ENCODE results near the gene RFX7. TPM values are rescaled to one million over a fixed set of nuclear protein-coding genes. Genes with fewer than 3 reads are reported as not detected.
A peak's percentile ranks its signal among the peaks of the same experiment; 100 is the strongest.

RFX7 gene
- polyA plus RNA-seq, 6 donors from 2014 or later = 1.4 to 5.4 (median 3.8) TPM

DNA sequence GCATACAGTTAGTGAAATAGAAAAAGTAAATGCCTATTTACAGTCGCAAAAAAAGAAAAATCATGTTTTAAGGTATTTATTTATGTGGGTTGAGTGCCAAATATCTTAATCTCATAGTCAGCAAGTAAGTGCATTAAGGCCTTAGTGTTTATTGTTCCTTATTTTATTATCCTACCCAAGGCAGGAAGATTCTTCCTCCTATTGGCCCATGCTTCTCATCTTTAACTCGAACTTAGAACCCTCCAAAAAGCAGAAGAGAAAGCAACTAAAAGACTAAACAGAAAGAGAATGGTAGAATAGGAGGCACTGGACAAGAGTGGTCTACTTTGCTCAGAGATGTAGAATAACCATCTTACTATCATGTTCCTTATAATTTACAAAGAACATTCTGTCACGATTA is 7.5 kb downstream of the RFX7 start:
- Mint-ChIP-seq H3K27me3 (no peaks in the 10 kb centered on the region), H3K36me3 (peaks cover 34 to 35% of the 10 kb centered on the region in 2 donors), H3K4me3 (peak overlapping the region in 1 of 8 donors; percentile 9), H3K27ac (peak overlapping the region in 3 of 6 donors; percentile 6 to 64 (median 56)), H3K9me3 (peaks cover 9 to 39% (median 30%) of the 10 kb centered on the region in 7 donors), H3K4me1 (peaks cover 18 to 37% (median 22%) of the 10 kb centered on the region in 3 donors)
- peak; percentile 73 to 74 for ATAC-seq (ENCODE audit: low read depth in 2 of 2)
- no peak for DNase-seq

DNA sequence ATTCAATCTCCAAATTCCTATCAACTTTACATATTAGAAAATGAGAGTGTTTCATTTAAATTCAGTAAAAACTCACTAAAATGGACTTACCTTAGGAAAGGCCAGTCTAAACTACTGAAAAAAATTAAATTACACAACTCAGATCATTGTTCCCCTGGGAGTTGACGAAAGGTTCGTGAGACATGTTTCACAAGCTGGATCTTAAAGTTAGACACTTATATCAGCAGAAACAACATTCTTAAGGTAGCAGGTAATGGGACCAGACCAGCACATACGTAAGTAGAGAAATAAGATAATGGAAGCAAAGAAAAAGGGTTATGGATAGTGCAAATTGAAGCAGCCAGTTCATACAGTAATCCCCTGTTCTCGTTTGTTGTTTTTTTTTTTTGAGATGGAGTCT is 8.9 kb downstream of the RFX7 start:
- H3K4me1 Mint-ChIP-seq = peaks cover 18 to 33% (median 22%) of the 10 kb centered on the region in 3 donors
- no peak for DNase-seq
- H3K9me3 Mint-ChIP-seq = peaks cover 9 to 53% (median 42%) of the 10 kb centered on the region in 7 donors
- H3K27ac Mint-ChIP-seq = peak overlapping the region in 1 of 6 donors; percentile 6
- H3K4me3 Mint-ChIP-seq = no peak overlapping the region
- peaks cover 42 to 46% of the 10 kb centered on the region in 2 donors for H3K36me3 Mint-ChIP-seq
- no peak for ATAC-seq (ENCODE audit: low read depth in 2 of 2)
- no peaks in the 10 kb centered on the region for H3K27me3 Mint-ChIP-seq

DNA sequence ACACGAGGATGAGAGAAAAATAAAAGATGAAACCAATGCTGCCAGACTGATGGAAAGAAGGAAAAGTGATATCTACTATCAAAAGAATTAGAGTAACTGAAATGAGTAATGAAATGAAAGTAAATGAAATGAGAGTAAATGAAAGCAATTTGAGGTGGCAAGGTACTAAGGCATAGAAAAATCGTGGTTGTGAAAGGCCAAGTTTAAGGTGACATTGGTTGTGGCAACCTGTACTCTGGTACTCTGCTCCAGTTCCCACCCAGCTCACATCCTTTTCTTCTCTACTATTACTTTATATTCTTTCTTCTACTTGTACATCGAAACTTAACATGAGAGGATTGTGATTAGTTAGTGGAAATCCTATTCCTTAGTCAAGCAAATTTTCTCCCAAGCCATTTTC is 10.1 kb downstream of the RFX7 start:
- ATAC-seq (ENCODE audit: low read depth in 2 of 2) (no peak), DNase-seq (no peak)
- H3K4me3 Mint-ChIP-seq = peak overlapping the region in 1 of 8 donors; percentile 24
- H3K4me1 Mint-ChIP-seq = peaks cover 18 to 28% (median 22%) of the 10 kb centered on the region in 3 donors
- no peaks in the 10 kb centered on the region for H3K27me3 Mint-ChIP-seq
- H3K9me3 Mint-ChIP-seq = peaks cover 9 to 62% (median 46%) of the 10 kb centered on the region in 7 donors
- H3K36me3 Mint-ChIP-seq = peaks cover 42 to 47% of the 10 kb centered on the region in 2 donors
- no peak overlapping the region for H3K27ac Mint-ChIP-seq

DNA sequence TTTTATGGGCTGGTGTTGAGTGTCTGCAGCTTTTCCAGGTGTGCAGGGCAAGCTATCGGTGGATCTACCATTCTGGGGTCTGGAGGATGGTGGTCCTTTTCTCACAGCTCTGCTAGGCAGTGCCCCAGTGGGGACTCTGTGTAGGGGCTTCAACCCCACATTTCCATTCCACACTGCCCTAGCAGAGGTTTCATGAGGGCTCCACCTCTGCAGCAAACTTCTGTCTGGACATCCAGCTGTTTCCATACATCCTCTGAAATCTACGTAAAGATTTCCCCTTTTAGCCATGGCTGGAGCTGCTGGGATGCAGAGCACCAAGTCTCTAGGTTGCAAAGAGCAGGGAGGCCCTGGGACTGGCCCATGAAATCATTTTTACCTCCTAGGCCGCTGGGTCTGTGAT is 11.6 kb downstream of the RFX7 start:
- H3K4me3 Mint-ChIP-seq = peak overlapping the region in 1 of 8 donors; percentile 25
- no peak for ATAC-seq (ENCODE audit: low read depth in 2 of 2)
- H3K27me3 Mint-ChIP-seq = no peaks in the 10 kb centered on the region
- peaks cover 52 to 54% of the 10 kb centered on the region in 2 donors for H3K36me3 Mint-ChIP-seq
- H3K27ac Mint-ChIP-seq = peak overlapping the region in 2 of 6 donors; percentile 37 to 42
- H3K9me3 Mint-ChIP-seq = peaks cover 14 to 73% (median 60%) of the 10 kb centered on the region in 7 donors
- no peak for DNase-seq
- H3K4me1 Mint-ChIP-seq = peaks cover 12 to 22% (median 19%) of the 10 kb centered on the region in 3 donors

DNA sequence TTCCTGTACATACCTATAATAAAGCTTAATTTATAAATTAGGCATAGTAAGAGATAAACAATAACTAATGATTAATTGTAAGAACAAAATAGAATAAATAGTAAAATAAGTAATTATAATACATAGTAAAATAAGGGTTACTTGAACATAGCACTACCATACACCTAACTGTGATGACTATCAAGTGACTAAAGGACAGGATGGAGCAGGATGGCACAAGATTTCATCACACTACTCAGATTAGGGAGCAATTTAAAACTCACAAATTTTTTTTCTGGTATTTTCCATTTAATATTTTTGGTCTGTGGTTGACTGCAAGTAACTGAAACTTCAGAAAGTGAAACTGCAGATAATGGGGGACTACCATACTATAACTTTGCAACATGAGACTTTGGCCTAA is 14.8 kb downstream of the RFX7 start:
- Mint-ChIP-seq H3K4me1 (peaks cover 1 to 8% (median 5%) of the 10 kb centered on the region in 3 donors), H3K9me3 (peaks cover 14 to 74% (median 65%) of the 10 kb centered on the region in 7 donors), H3K4me3 (no peak overlapping the region), H3K27ac (no peak overlapping the region), H3K27me3 (no peaks in the 10 kb centered on the region), H3K36me3 (peaks cover 40 to 42% of the 10 kb centered on the region in 2 donors)
- ATAC-seq (ENCODE audit: low read depth in 2 of 2) (no peak), DNase-seq (no peak)

DNA sequence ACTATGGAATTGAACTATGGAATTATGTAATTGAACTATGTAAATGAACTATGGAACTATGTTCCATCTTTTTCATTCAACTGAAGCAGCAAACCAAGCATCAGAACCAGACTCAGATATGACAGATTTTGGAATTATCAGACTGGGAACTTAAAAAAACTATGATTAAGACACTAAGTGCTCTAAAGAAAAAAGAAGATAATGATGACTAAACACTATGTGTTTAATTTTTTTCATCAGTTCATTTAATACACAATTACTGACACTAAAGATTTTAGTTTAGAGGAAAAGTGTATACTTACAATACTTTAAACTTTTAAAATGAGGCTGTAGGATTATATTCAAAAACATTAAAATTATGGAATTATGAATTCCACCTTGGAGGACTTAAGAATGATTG is 15.3 kb downstream of the RFX7 start:
- DNase-seq (no peak), ATAC-seq (ENCODE audit: low read depth in 2 of 2) (no peak)
- peaks cover 35 to 37% of the 10 kb centered on the region in 2 donors for H3K36me3 Mint-ChIP-seq
- H3K4me3 Mint-ChIP-seq = no peak overlapping the region
- peaks cover 1 to 8% (median 5%) of the 10 kb centered on the region in 3 donors for H3K4me1 Mint-ChIP-seq
- peaks cover 12 to 74% (median 60%) of the 10 kb centered on the region in 7 donors for H3K9me3 Mint-ChIP-seq
- H3K27me3 Mint-ChIP-seq = no peaks in the 10 kb centered on the region
- H3K27ac Mint-ChIP-seq = no peak overlapping the region

DNA sequence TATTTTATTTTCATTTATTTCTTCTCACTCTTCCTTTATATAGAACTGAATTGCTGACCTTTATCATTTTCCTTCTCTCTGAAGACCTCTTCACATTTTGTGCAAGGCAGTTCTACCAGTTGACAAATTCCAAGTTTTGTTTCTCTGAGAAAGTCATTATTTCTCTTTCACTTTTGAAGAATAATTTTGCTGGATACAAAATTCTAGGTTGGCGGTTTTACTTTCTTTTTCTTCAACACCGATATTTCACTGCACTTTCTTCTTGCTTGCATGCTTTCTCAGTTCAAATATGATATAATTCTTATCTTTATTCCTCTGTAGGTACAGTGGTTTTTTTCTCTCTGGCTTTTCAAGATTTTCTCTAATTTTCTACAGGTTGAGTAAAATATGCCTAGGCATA is 15.9 kb downstream of the RFX7 start:
- H3K36me3 Mint-ChIP-seq = peaks cover 29 to 31% of the 10 kb centered on the region in 2 donors
- H3K4me3 Mint-ChIP-seq = no peak overlapping the region
- peak overlapping the region in 1 of 6 donors; percentile 38 for H3K27ac Mint-ChIP-seq
- peaks cover 6 to 74% (median 56%) of the 10 kb centered on the region in 7 donors for H3K9me3 Mint-ChIP-seq
- H3K27me3 Mint-ChIP-seq = no peaks in the 10 kb centered on the region
- ATAC-seq (ENCODE audit: low read depth in 2 of 2) (no peak), DNase-seq (no peak)
- peaks cover 1 to 8% (median 5%) of the 10 kb centered on the region in 3 donors for H3K4me1 Mint-ChIP-seq

DNA sequence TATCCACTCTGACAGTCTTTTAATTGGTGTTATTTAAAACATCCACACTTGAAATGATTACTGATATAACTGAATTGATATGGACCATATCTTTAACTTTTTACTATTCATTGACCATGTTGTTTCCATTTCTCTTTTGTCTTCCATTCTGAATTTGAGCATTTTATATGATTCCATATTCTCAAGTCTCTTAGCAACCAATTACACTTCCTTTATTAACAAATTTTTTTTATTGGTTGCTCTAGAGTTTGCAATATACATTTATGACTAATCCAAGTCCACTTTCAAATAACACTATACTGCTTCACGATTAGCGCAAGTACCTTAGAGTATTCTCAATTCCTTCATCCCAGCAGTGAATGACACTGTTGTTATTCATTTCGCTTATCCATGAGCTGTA is 16.4 kb downstream of the RFX7 start:
- Mint-ChIP-seq H3K4me1 (peaks cover 1 to 8% (median 5%) of the 10 kb centered on the region in 3 donors), H3K9me3 (peaks cover 8 to 74% (median 56%) of the 10 kb centered on the region in 7 donors), H3K27ac (peak overlapping the region in 1 of 6 donors; percentile 38), H3K4me3 (no peak overlapping the region), H3K27me3 (no peaks in the 10 kb centered on the region), H3K36me3 (peaks cover 29 to 30% of the 10 kb centered on the region in 2 donors)
- no peak for DNase-seq
- ATAC-seq (ENCODE audit: low read depth in 2 of 2) = no peak

DNA sequence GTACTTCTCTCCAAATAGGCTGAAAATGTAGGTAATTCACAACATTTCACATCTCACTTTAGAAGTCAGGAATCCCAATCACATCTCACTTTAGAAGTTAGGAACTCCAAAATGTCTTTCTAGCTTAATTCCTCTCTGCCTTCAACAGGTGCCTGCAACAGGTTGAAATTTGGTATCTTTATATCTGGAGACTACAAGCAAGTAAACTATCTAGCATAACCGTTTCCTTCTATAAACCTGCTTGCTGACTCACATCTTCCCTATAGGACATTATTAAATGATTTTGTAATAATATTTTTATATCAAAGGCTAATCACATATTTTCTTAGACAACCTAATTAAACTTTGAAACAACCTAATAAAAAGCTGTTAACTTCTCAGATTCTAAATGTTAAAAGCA is 18.2 kb downstream of the RFX7 start:
- peaks cover 4 to 9% (median 8%) of the 10 kb centered on the region in 3 donors for H3K4me1 Mint-ChIP-seq
- H3K27me3 Mint-ChIP-seq = no peaks in the 10 kb centered on the region
- no peak for ATAC-seq (ENCODE audit: low read depth in 2 of 2)
- peaks cover 10 to 62% (median 44%) of the 10 kb centered on the region in 7 donors for H3K9me3 Mint-ChIP-seq
- no peak for DNase-seq
- no peak overlapping the region for H3K27ac Mint-ChIP-seq
- H3K36me3 Mint-ChIP-seq = peaks cover 19 to 25% of the 10 kb centered on the region in 2 donors
- H3K4me3 Mint-ChIP-seq = no peak overlapping the region

DNA sequence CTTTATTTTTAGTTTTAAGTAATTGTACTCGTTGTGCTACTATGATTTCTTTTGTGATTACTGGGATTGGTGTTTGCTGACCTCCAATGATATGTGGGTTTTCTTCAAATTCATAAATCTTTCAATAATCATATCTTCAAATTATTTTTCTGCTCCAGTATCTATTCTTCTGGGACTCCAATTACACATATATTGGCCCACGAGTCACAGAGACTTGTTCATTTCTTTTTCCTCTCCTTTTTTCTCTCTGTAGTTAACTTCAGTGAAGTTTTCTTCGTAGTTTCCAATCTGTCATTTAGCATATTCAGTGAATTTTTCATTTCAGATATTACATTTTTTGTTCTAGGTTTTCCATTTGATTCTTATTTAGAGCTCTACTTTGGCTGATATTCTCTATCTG is 21.4 kb downstream of the RFX7 start:
- DNase-seq = no peak
- ATAC-seq (ENCODE audit: low read depth in 2 of 2) = no peak
- peaks cover 6 to 40% (median 19%) of the 10 kb centered on the region in 7 donors for H3K9me3 Mint-ChIP-seq
- peaks cover 12 to 13% of the 10 kb centered on the region in 2 donors for H3K36me3 Mint-ChIP-seq
- peaks cover 7 to 14% (median 7%) of the 10 kb centered on the region in 3 donors for H3K4me1 Mint-ChIP-seq
- H3K27ac Mint-ChIP-seq = peak overlapping the region in 1 of 6 donors; percentile 73
- no peak overlapping the region for H3K4me3 Mint-ChIP-seq
- no peaks in the 10 kb centered on the region for H3K27me3 Mint-ChIP-seq

DNA sequence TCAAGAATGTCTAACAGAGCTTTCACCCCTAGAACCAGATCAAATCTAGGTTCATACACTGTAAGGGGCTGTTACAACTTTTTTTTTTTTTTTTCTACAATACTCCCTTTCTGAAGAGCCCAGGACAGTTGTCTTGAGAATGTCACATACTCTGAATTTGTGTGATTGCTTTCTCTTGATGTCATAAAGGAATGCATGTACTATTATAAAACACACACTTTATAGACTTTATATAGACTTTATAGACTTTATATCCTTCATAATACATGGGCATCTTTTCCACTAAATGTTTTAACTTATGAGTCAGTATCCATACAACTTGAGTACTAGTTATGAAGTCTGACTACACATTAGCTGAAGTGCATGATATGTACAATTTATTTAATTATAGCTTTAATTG is 26.3 kb downstream of the RFX7 start:
- Mint-ChIP-seq H3K4me1 (peaks cover 7 to 11% (median 10%) of the 10 kb centered on the region in 3 donors), H3K27ac (peak overlapping the region in 2 of 6 donors; percentile 51 to 58), H3K9me3 (peaks cover 5 to 15% (median 8%) of the 10 kb centered on the region in 7 donors), H3K4me3 (no peak overlapping the region), H3K27me3 (no peaks in the 10 kb centered on the region), H3K36me3 (peaks cover 10 to 19% of the 10 kb centered on the region in 2 donors)
- no peak for ATAC-seq (ENCODE audit: low read depth in 2 of 2)
- no peak for DNase-seq

DNA sequence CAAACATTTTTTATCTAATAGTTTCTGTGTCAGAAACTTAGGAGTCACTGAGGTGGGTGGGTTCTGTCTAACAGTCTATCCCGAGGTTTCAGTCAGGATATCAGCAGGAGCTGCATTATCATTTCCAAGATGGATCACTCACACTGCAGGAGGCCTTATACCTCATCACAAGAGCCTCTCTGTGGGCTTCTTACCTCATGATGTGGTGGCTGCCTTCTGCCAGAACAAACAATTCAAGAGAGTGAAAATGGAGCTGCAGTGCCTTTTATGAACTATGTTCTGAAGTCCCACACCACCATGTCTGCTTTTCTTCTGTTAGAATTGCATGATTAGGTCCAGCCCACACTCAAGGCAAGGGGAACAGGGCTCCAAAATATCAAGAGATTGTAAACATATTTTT is 27.9 kb downstream of the RFX7 start:
- Mint-ChIP-seq H3K27me3 (no peaks in the 10 kb centered on the region), H3K4me3 (no peak overlapping the region), H3K27ac (no peak overlapping the region), H3K9me3 (peaks cover 10 to 23% (median 16%) of the 10 kb centered on the region in 7 donors), H3K36me3 (peaks cover 17 to 31% of the 10 kb centered on the region in 2 donors), H3K4me1 (peaks cover 4 to 21% (median 18%) of the 10 kb centered on the region in 3 donors)
- no peak for DNase-seq
- ATAC-seq (ENCODE audit: low read depth in 2 of 2) = no peak

DNA sequence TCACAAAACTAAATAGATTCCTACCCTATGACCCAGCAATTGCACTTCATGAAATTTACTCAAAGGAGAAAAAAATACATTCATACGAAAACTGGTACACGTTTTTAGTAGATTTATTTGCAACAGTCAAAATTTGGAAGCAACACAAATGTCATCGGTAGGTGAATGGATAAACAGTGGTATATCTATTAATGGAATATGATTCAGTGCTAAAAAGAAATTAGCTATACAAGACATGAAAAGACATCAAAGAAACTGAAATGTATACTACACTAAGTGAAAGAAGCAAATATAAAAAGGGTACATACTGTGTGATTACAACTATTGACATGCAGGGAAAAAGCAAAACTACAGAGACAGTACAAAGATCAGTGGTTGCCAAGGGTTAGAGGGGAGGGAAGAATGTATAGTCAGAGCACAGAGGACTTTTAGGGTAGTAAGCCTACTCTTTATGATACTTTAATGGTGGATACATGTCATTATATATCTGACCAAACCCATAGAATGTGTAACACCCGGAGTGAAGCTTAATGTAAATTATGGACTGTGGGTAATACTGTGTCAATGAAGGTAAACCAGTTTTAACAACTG is 31.6 kb downstream of the RFX7 start:
- Mint-ChIP-seq H3K27me3 (no peaks in the 10 kb centered on the region), H3K27ac (no peak overlapping the region), H3K4me3 (no peak overlapping the region), H3K4me1 (peaks cover 24 to 37% (median 35%) of the 10 kb centered on the region in 3 donors), H3K36me3 (peaks cover 21 to 39% of the 10 kb centered on the region in 2 donors), H3K9me3 (peaks cover 8 to 32% (median 19%) of the 10 kb centered on the region in 7 donors)
- DNase-seq = no peak
- ATAC-seq (ENCODE audit: low read depth in 2 of 2) = no peak

DNA sequence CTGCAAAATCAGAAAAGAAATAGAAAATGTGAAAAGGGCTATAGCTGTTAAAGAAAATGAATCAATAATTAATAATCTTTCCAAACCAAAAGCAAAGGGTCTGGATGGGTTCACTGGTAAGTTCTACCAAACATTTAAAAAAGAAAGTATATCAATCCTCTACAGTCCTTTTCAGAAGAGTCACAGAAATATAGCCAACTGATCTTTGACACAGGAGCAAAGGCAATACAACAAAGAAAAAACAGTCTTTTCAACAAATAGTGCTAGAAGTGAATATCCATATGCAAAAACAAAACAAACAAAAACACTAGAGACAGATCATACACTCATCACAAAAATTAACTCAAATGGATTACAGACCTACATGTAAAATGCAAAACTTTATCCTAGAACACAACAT is 32.6 kb downstream of the RFX7 start:
- Mint-ChIP-seq H3K4me1 (peaks cover 33 to 46% (median 42%) of the 10 kb centered on the region in 3 donors), H3K9me3 (peaks cover 8 to 32% (median 19%) of the 10 kb centered on the region in 7 donors), H3K36me3 (peaks cover 21 to 39% of the 10 kb centered on the region in 2 donors), H3K4me3 (no peak overlapping the region), H3K27ac (peak overlapping the region in 3 of 6 donors; percentile 16 to 78 (median 18)), H3K27me3 (no peaks in the 10 kb centered on the region)
- no peak for ATAC-seq (ENCODE audit: low read depth in 2 of 2)
- DNase-seq = no peak

Measured in naive B cell (primary cell).